Limb (tissue), 2 donors: ENCODE measurements around the gene PLEKHM1.
"Not testable (repeated sequence)": the region's sequence is repeated elsewhere in the genome, so short reads cannot be mapped to it uniquely, and the experiment has no call there.

Experiments
- DNase-seq, 2 donors: peaks; one replicate each; pipeline ENCODE4 v3.0.0-alpha.2; 2016; ENCODE audit errors: extremely low spot score in 2 of 2

PLEKHM1 gene

GRCh38 chr17:45490615-45491433, at the start of gene PLEKHM1:
PLEKHM1 (minus strand) TSS chr17:45490721; CDS start chr17:45482484, 8,237 bp downstream.
- peak; percentile 54 to 84 for DNase-seq

- DNase-seq = not testable (repeated sequence)
Measured at GRCh38 chr17:45538168-45538567, 47.6 kb upstream of the PLEKHM1 start.

- not testable (repeated sequence) for DNase-seq
Measured at GRCh38 chr17:45506072-45506471, 15.6 kb upstream of the PLEKHM1 start.

- not testable (repeated sequence) for DNase-seq
Measured at GRCh38 chr17:45505183-45505582, 14.7 kb upstream of the PLEKHM1 start.

- not testable (repeated sequence) for DNase-seq
Measured at GRCh38 chr17:45501092-45501707, 10.7 kb upstream of the PLEKHM1 start.

GRCh38 chr17:45500478-45500877, 10.0 kb upstream of the PLEKHM1 start:
- not testable (repeated sequence) for DNase-seq

GRCh38 chr17:45499208-45499607, 8.7 kb upstream of the PLEKHM1 start:
- DNase-seq = not testable (repeated sequence)

- DNase-seq = not testable (repeated sequence)
Measured at GRCh38 chr17:45498377-45498776, 7.9 kb upstream of the PLEKHM1 start.

- not testable (repeated sequence) for DNase-seq
Measured at GRCh38 chr17:45497449-45497848, 6.9 kb upstream of the PLEKHM1 start.

- DNase-seq = not testable (repeated sequence)
Measured at GRCh38 chr17:45496507-45496906, 6.0 kb upstream of the PLEKHM1 start.

- not testable (repeated sequence) for DNase-seq
Measured at GRCh38 chr17:45494556-45494955, 4.0 kb upstream of the PLEKHM1 start.

GRCh38 chr17:45492156-45492555, 1.6 kb upstream of the PLEKHM1 start:
- DNase-seq = not testable (repeated sequence)

GRCh38 chr17:45490198-45490597, 323 bp downstream of the PLEKHM1 start:
- not testable (repeated sequence) for DNase-seq

- peak in 1 of 2 donors; percentile 2 for DNase-seq
Measured at GRCh38 chr17:45487704-45488103, 2.8 kb downstream of the PLEKHM1 start.

GRCh38 chr17:45483591-45484216, 6.8 kb downstream of the PLEKHM1 start:
- DNase-seq = not testable (repeated sequence)

GRCh38 chr17:45483177-45483576, 7.3 kb downstream of the PLEKHM1 start:
- not testable (repeated sequence) for DNase-seq

- not testable (repeated sequence) for DNase-seq
Measured at GRCh38 chr17:45482317-45482716, 8.2 kb downstream of the PLEKHM1 start.

- not testable (repeated sequence) for DNase-seq
Measured at GRCh38 chr17:45475436-45475835, 15.1 kb downstream of the PLEKHM1 start.

- not testable (repeated sequence) for DNase-seq
Measured at GRCh38 chr17:45472249-45472648, 18.3 kb downstream of the PLEKHM1 start.

GRCh38 chr17:45469204-45469563, 21.3 kb downstream of the PLEKHM1 start:
- not testable (repeated sequence) for DNase-seq

GRCh38 chr17:45468293-45469203, 22.0 kb downstream of the PLEKHM1 start:
- DNase-seq = not testable (repeated sequence)
